CD4-positive, alpha-beta T cell treated with Interleukin-1 beta for 1 hour (primary cell): ENCODE data around the gene RASAL2.

Experiments
- DNase-seq, 2 donors: peaks; one replicate each; pipeline ENCODE4 v3.0.0-alpha.2; 2020 to 2022

The RASAL2 gene

DNA sequence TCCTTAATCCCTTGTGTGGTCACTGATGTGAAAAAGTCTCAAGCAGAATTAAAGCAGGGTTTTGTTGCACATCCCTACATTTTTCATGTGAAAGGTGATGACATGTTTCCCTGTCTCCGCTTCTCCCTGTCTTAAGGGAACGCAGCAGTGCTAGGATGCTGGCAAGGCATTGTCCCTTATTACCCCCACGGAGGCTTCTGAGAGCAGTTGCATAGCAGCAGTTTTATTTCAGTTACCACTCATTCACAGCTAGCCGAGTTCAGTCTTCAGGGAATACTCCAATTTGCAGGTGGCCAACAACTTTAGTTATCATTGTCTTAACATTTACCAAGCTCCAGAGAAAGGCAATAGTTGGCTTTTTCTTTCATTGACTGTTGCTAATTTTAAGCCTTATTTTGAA is 313.8 kb downstream of the RASAL2 start:
- DNase-seq, result no peak

DNA sequence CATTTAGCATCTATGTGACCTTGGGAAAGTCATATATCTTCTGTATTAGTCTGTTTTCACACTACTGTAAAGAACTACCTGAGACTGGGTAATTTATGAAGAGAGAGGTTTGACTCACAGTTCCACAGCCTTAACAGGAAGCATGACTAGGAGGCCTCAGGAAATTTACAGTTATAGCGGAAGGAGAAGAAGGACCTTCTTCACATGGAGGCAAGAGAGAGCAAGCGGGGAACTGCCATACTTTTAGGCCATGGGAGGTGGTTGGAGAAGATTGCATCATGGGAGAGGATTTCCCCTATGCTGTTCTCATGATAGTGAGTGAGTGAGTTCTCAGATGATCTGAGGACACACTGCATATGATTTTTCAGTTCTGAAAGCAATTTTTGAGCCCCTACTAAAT is 315.0 kb downstream of the RASAL2 start:
- no peak for DNase-seq

DNA sequence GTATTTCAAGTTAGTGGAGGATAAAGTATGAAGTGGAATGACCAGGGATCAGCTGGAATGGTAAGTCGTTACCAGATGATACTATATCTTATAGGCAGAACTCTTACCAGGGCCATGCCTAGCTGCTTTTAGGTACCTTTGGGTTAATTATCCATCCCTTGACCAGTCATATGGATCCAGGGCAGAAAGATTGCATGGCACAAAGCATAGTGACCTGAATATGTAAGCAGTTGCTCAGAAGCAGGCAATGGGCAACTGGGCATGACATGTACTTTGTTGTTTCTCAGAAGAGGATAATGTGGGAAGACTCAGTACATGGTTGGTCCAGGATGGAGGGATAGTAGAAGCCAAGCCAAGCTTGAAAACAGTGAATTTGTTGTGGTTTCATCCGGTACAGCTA is 315.6 kb downstream of the RASAL2 start:
- DNase-seq, result no peak

DNA sequence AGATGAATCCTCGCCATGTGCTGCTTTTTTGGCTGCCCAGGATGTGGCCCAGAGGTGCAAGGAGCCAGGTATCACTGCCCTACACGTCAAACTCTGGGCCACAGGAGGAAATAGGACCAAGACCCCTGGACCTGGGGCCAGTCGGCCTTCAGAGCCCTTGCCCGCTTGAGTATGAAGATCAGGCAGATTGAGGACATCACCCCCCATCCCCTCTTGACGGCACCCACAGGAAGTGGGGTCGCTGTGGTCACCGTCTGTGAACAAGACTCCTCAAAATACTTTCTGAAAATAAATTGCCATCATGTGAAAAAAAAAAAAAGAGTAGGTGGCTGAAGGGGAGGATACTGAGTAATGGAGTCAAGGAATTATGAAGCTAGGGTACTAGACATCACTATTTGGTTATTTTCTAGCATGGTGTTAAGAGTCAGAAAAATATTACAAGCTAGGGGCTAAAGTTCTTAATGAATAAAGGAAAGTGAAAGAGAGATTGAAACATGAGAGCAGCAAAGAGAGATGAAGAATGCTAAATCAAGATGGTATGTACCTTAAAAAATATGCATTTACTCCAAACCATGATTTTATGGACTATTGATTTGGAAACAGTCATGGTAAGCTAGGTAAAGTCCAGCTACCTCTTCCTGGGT is 318.0 kb downstream of the RASAL2 start:
- DNase-seq, result no peak

DNA sequence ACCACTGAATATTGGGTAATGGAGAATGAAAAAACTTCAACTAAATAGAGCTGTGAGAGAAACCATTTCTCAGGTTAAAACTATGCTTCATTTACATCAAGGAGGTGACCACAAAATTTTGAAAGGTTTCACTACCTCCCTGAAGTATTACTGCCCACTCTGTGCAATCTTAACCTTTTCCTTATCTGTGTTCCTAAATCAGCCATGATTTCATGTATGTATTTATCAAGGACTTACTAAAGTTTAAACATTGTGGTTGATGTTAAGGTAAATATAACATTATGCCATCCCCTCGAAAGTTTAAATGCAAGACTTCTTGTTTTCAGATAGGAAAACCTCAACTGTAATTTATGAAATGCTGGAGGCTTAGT is 318.5 kb downstream of the RASAL2 start:
- DNase-seq, result no peak

DNA sequence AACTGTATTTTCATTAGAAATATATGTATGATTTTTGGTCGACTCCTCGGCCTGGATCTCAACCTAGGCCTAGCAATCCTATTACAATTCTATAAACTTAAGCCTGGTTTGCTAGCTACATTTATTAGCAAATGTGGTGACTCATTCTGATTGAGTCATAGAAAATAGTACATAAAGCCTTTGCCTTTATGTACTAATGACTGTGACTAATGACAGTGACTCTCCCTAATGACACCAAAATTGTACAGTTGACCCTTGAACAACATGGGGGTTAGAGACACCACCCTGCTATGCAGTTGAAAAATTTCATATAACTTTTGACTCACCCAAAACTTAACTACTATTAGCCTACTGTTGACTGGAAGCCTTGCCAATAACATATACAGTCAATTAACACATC is 324.0 kb downstream of the RASAL2 start:
- DNase-seq, result no peak

DNA sequence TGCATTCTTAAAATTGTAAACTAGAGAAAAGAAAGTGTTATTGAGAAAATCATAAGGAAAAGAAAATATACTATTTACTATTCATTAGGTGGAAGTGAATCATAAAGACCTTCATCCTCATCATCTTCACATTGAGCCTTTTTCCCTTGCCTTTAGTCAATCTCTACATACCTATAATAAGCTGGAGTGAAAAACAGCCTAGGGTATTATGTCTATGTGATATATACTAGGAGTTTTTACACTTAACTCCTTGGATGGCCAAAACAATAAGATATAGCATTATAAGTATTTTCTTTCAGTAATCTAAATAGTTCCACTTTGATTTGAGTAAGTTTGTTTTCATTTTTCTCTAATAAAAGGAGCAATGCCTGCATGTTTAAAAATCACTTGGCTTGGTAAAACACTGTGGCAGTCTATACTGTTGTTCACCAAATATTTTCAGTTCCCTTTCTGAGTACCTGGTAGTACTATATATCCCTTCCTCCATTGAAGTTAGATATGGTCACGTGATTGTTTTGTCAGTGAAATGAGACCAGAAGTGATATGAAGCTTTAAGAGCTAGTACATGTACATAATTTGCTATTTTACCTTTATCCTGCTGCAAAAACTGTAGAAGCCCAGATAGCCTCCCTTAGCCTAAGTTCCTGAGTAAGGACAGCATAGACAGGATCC is 324.5 kb downstream of the RASAL2 start:
- no peak for DNase-seq

DNA sequence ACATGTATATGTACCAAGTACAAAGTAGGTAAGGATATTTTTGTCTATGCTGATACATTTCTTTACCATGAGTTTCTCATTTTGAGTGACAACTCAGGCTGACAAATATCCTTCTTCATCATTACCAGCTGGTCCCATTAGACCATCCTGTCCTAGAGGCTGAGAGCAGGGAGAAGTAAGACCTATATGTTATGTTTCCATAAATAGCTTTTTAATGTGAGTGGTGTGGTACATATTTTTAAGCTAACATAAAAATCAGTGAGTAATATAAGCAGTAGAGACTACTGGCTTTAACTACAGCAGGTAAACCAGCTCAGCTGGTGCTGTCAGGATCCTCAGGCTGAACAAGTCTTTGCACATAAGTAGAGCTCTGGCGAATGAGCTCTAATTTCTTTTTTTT is 340.5 kb downstream of the RASAL2 start:
- DNase-seq, result no peak

DNA sequence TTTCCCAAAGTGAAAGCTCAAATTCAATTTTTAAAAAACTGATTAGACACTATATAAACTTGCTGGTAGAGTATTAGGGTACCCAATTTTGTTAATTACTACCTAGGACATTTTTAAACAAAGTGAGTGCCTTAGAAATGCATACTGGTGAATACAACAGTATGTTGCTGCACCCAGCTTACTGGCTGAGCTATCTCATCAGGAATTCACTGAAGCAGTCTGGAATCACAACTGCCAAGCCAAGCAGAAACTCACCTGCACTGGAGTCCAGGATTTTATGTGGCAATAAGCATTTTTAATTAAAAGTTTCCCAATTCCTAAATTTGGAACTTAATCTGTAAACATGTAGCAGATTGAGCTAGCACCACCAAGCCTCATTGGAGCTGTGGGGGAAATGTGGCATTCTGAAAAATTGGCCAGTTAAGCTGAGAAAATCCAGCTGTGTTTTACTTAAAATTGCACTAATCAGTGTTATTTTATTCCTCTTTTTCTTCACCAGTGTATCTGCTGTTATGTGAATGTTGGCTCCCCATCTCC is 341.1 kb downstream of the RASAL2 start:
- DNase-seq, result no peak

DNA sequence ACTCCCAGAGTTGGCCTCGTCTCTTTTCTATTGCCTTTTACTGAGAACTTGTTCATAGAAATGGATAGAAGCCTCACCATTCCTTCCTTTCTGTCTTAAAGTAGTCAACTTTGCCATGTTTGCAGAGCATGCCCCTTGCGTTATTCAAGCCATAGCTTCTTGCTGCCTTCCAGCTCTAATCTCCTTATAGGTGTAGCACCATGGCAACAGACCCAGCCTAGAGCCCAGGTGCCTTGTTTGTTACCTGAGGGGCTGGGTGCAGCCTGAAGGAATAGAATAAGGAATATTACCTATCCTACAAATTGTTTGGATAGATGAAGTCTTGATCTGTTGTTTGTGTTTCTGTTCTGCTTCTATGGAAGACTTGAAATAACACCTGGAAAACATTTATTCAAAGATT is 343.0 kb downstream of the RASAL2 start:
- no peak for DNase-seq

DNA sequence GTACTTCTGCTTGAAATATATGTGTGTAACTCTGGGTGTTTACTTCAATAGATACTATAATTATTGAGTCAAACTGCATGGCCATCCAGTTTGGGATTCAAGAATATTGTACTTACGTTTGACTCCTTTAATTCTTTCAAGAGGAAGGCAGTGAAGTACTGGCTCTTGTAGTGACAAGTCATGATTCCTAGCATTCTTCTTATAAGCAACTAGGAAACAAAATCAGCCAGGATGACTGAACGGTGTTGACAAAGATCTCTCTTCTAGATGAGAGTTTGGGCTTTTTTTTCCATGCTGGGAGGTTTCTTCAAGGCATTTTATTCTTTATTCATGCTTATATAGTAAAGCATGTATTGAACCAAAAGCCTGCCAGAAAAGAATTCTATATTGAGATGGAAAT is 344.5 kb downstream of the RASAL2 start:
- no peak for DNase-seq

DNA sequence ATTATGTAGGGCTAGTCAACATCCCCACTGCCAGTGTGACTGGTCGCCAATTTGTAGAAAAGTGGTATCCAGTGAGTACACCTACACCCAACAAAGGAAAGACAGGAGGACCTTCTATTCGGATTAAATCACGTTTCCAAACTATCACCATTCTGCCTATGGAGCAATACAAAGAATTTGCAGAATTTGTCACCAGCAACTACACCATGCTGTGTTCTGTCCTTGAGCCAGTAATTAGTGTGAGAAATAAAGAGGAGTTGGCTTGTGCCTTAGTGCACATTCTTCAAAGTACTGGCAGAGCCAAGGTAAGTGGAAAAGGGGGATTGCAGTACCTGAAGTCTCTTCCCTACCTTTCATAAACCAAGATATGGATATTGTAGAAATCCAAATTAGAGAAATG is 349.0 kb downstream of the RASAL2 start:
- no peak for DNase-seq

DNA sequence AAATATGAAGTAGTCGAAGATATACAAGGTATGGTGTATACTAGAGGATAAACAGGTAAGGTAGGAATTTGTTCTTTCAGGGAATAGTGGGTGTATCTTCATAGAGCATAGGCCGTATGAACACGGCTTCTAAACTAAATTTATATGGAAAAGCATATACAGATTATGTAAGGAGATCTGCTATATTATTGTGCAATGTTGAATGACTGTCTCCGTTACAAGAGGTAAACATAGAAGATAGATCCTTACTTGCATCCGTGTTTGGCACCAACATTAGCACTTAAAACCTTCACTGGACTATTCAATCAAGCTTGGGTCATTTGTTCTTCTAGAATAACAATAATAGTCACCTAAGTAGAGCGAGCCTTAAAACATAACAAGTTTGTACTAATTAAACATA is 357.0 kb downstream of the RASAL2 start:
- no peak for DNase-seq

DNA sequence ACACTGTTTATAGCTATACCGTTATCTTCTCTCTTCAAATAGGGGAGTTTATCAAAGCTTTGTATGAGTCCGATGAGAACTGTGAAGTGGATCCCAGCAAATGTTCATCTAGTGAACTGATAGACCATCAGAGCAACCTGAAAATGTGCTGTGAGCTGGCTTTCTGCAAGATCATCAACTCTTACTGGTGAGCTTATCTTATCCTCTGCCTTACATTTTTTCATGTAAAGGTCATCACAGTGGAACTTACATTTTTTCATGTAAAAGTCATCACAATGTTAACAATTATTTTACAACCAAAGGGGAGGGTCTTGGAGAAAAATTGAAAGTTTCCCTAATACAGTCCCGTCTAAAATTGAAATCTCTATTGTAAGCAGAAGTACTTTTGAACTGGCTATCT is 357.6 kb downstream of the RASAL2 start:
- no peak for DNase-seq

DNA sequence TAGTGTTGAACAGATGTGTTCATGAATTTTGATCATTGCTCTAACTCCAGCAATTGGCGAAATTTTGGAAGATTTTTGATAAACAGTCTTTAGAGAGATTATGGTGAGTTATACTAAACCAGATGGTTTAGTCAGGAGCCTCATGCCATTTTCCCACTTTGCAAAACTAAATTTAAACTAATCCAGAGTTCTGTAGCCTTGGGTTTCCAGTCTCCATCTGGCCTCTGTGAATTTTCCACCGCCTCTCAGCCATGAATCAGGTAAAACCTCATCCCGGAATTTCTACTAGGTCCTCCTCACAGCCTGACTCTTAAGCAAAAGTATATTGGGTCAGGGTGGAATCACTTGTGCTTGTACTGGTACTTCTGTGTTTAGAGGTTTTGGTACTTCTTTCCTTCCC is 358.1 kb downstream of the RASAL2 start:
- no peak for DNase-seq

DNA sequence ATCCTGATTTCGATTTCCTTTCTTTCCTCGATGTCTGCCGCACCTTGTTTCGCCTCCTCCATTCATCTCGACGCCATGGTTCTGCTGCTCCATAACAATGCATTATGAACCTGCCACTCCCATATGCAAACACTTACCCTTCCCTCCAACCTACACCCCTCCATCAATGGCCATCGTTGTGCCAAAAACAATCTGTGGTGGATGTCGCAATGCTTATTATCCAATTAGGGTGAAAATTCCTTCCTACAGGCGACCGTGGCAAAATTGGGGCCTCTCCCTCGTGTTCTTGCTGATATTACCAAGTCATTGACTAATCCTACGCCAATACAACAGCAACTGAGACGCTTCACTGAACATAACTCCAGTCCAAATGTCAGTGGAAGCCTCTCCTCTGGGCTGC is 362.6 kb downstream of the RASAL2 start:
- DNase-seq, result no peak

DNA sequence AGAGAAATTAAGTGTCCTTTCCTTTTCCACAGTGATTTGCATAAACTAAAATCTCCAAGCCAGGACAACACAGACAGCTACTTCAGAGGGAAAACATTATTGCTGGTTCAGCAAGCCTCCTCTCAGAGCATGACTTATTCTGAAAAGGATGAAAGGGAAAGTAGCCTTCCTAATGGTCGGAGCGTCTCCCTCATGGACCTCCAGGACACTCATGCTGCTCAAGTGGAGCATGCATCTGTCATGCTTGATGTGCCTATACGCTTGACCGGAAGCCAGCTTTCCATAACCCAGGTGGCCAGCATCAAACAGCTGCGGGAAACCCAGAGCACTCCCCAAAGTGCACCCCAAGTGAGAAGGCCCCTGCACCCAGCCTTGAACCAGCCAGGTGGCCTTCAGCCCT is 363.7 kb downstream of the RASAL2 start:
- DNase-seq, result no peak

DNA sequence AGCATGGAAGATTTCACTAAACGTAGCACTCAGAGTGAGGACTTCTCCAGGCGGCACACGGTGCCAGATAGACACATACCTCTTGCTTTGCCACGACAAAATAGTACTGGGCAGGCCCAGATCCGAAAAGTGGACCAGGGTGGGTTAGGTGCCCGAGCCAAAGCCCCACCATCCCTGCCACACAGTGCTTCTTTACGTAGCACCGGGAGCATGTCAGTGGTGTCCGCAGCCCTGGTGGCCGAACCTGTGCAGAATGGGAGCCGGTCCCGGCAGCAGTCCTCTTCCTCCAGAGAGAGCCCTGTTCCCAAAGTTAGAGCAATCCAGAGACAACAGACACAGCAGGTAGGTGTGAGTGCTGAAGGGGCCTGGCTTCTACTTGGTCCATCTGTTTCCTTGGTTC is 364.3 kb downstream of the RASAL2 start:
- DNase-seq, result no peak

DNA sequence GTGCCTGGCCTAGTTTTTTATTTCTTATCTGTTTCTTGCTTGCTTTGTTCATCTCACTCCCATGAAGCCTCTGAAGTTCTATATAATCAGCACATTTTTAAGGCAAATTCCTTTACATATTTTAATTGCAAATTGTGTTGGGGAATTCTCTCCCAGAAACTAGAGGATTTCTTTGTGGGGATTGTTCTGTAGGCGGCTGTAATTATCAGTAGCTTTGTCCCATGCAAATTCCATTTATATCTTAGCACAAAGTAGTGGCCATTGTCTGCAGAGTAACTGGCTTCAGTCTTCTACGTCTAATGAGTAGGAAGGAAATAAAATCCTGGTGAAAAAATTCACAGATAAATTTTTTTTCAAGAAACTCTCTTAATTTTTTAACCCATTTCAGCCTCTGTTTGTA is 367.2 kb downstream of the RASAL2 start:
- no peak for DNase-seq

DNA sequence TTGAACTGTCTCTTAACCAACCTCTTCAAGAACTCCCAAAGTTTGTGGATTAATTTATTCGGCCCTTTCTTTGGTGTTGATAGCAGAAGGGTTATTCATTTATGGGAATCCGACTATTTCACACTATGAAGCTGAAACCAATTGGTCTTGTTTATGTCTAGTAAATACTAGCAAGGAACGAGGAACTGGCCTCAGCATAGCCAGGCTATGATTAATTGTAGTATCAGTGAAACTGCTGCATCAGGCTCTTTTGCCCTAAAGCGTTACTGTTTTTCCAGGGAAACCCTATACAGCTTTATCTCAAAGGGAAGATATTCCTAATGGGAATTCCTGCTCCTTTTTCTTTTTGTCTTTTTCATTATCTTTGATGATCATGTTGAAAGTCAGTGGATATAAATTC is 367.8 kb downstream of the RASAL2 start:
- DNase-seq, result no peak

DNA sequence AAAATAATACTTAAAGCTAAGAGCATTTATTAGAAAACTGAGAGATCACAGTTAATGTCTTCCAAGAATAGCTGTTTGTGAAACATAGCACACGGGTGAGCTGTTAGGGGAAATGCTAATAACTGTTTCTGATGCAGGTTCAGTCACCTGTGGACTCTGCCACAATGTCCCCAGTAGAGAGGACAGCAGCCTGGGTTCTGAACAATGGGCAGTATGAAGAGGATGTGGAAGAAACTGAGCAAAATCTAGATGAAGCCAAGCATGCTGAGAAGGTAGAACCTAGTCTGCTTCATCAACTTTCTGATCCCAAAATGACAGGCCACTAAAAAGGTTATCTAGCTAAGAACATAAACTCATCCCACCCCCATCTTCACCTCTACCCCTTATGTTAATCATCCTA is 370.2 kb downstream of the RASAL2 start:
- no peak for DNase-seq

DNA sequence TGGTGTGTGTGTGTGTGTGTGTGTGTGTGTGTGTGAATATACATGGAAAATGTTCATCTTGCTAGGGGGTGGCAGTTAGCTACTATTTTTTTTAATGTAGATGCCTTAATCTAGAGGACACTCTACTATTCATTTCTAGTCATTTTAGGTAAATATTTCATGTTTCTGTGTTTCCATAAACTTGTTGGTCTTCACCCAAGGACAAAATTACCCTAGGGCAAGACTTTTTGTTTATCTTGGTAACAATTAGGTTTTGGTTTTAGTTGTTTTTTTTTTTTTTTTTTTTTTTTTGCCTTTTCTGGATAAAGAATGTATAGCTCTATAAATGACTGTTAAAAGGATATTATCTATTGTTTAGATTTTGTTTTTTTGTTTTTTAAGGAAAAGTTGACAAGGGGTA is 370.7 kb downstream of the RASAL2 start:
- DNase-seq, result no peak

DNA sequence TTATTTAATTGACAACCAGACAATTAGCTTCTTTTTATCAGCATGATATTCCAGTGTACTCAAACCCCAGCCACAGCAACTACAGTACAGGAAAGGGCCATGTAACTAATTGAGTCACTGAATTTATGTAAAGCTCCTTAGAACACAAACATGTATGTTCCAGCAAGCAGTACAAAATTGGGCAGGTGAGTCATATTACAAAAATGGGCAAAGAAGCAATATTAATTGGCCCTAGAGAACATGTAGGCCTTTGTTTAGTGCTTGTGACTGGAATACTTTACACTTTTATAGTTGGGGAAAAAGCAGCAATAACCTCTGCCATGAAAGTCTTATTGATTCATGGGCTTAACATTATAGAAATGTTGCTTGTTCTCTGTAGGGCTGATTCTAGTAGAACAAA is 371.1 kb downstream of the RASAL2 start:
- DNase-seq, result no peak

DNA sequence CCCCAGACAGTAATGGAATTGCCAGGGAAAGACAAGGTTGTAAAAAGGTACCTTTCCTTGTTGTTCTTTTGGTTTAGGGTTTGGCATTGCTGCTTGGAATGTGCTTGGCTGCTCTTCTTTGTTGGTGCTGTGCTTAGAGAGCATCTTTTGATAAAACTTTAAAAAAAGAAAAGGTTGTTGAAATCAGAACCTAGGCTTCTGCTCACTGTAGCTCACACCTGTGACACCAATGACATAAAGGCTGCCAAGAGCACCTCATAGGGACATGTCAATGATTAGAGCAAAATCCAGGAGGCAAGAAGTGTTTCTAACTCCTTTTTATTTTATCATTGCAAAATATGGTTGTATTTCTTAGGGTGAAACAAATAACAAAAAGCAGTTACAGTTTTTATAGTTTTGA is 373.9 kb downstream of the RASAL2 start:
- no peak for DNase-seq

DNA sequence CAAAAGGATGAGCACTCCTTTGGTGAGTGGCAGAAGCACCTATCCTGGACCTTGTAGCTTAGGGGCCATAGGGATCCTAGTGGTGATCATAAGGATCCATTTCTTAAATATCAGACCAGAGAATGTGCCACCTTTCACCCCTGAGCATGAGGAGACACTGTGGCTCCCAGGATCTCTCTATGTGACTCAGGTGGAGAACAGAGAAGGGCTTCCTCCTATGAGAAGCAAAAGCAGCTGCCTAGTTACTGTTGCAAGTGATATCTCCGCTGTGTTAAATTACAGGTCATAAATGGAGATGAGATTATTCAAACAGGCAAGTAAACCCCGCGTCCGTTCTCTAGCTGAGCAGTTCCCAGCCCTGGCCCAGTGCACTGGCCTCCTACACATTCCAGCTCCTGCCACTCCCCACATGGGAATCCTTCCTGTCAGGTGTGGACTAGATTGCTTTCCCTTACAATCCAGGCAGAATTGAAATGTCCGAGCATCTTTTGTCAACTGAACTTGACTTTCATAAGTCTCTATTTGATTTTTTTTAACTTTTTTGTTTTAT is 376.6 kb downstream of the RASAL2 start:
- no peak for DNase-seq
